K562 (cell line): ENCODE data around the gene TANGO6. TPM values are rescaled to one million over a fixed set of nuclear protein-coding genes. Genes with fewer than 3 reads are reported as not detected.

Experiments
- ATF1 ChIP-seq, 2 experiments: fragments of 450-650 bp in 1 of 2; IDR thresholded peaks; 2 replicates each; pipeline ENCODE4 v1.6.1; 2016; ENCODE audit warnings: missing compliant biosample characterization in 1 of 2, missing genetic modification characterization in 1 of 2
- CBFA2T2 ChIP-seq: fragments of 450-650 bp; conservative IDR thresholded peaks from 2 replicates; pipeline ENCODE4 v1.6.1; 2017; ENCODE audit warnings: mild to moderate bottlenecking
- DPF2 ChIP-seq: fragments of 450-650 bp; IDR thresholded peaks from 2 replicates; pipeline ENCODE4 v1.6.1; 2016
- EGR1 ChIP-seq: fragments of 450-650 bp; conservative IDR thresholded peaks from 2 replicates; pipeline ENCODE4 v1.6.1; 2017; ENCODE audit warnings: mild to moderate bottlenecking
- EP400 ChIP-seq: fragments of 450-650 bp; IDR thresholded peaks from 2 replicates; pipeline ENCODE4 v1.6.1; 2017; ENCODE audit warnings: antibody characterized with exemption, mild to moderate bottlenecking, moderate library complexity
- FOSL1 ChIP-seq: fragments of 200-800 bp; sonication (Bioruptor generic); conservative IDR thresholded peaks from 2 replicates; pipeline ENCODE4 v1.6.1; 2016; ENCODE audit warnings: missing genetic modification characterization, missing compliant biosample characterization
- GATA2 ChIP-seq: sonication (generic); formaldehyde crosslinking; IDR thresholded peaks from 2 replicates; pipeline ENCODE4 v1.4.0; 2020; ENCODE audit warnings: mild to moderate bottlenecking, missing genetic modification reagents
- JUNB ChIP-seq: fragments of 450-650 bp; formaldehyde crosslinking; conservative IDR thresholded peaks from 2 replicates; pipeline ENCODE4 v1.4.0; 2020; ENCODE audit warnings: mild to moderate bottlenecking
- KDM2B ChIP-seq: fragments of 250-450 bp; sonication (Bioruptor Pico); IDR thresholded peaks from 2 replicates; pipeline ENCODE4 v1.8.0; 2021; ENCODE audit warnings: mild to moderate bottlenecking, moderate library complexity
- L3MBTL2 ChIP-seq: fragments of 450-650 bp; IDR thresholded peaks from 2 replicates; pipeline ENCODE4 v1.6.1; 2016; ENCODE audit warnings: mild to moderate bottlenecking, moderate library complexity
- MAFF ChIP-seq: IDR thresholded peaks from 2 replicates; pipeline ENCODE4 v1.6.1; 2012; ENCODE audit warnings: low read length, improper control_type of control experiment
- MAFG ChIP-seq: fragments of 450-650 bp; conservative IDR thresholded peaks from 2 replicates; pipeline ENCODE4 v1.6.1; 2016; ENCODE audit warnings: missing genetic modification characterization, missing compliant biosample characterization
- NCOA2 ChIP-seq, 2 experiments: fragments of 450-650 bp; IDR thresholded peaks; 2 replicates each; pipeline ENCODE4 v1.6.1; 2018; ENCODE audit warnings: mild to moderate bottlenecking in 2 of 2, moderate library complexity in 1 of 2; ENCODE audit not compliant: partially characterized antibody in 2 of 2
- PHB2 ChIP-seq: fragments of 450-650 bp; IDR thresholded peaks from 2 replicates; pipeline ENCODE4 v1.6.1; 2017; ENCODE audit warnings: low read depth
- POLR3G ChIP-seq: IDR thresholded peaks from 2 replicates; pipeline ENCODE4 v1.6.1; 2011; ENCODE audit not compliant: insufficient read length, insufficient replicate concordance; ENCODE audit errors: extremely low read depth
- RAD21 ChIP-seq, 2 experiments: fragments of 250-450 bp in 1 of 2; fragments of 450-650 bp in 1 of 2; sonication (Bioruptor Pico) in 1 of 2; formaldehyde crosslinking in 1 of 2; IDR thresholded peaks in 1 of 2; conservative IDR thresholded peaks in 1 of 2; 2 replicates each; pipeline versions ENCODE4 v1.4.0 to v1.8.0; 2020 to 2022; ENCODE audit warnings: mild to moderate bottlenecking in 2 of 2, moderate library complexity in 1 of 2
- SMARCC2 ChIP-seq: fragments of 450-650 bp; IDR thresholded peaks from 2 replicates; pipeline ENCODE4 v1.6.1; 2017; ENCODE audit warnings: antibody characterized with exemption, moderate library complexity, mild to moderate bottlenecking, low read depth
- SMARCE1 ChIP-seq: fragments of 450-650 bp; IDR thresholded peaks from 2 replicates; pipeline ENCODE4 v1.7.1; 2016; ENCODE audit warnings: mild to moderate bottlenecking
- SREBF1 ChIP-seq: fragments of 150-350 bp; IDR thresholded peaks from 2 replicates; pipeline ENCODE4 v1.6.1; 2014; ENCODE audit warnings: antibody characterized with exemption, low read depth, low read length, borderline replicate concordance
- TBL1XR1 ChIP-seq, 2 experiments: IDR thresholded peaks; 2 replicates each; pipeline ENCODE4 v1.6.1; 2012; ENCODE audit warnings: improper control_type of control experiment in 2 of 2, low read length in 2 of 2, mild to moderate bottlenecking in 1 of 2
- ZC3H11A ChIP-seq: IDR thresholded peaks from 2 replicates; pipeline ENCODE4 v1.6.1; 2012; ENCODE audit warnings: low read depth, low read length, improper control_type of control experiment
- ZNF253 ChIP-seq: fragments of 250-450 bp; sonication (Bioruptor Pico); conservative IDR thresholded peaks from 2 replicates; pipeline ENCODE4 v1.6.1; 2021; ENCODE audit warnings: mild to moderate bottlenecking
- ZNF3 ChIP-seq: fragments of 250-450 bp; sonication (Bioruptor Pico); IDR thresholded peaks from 2 replicates; pipeline ENCODE4 v1.5.0; 2021; ENCODE audit warnings: mild to moderate bottlenecking, moderate library complexity
- polyA plus RNA-seq, 8 experiments: library from polyadenylated mRNA; depleted of rRNA in 4 of 8; stranded (reverse) in 5 of 8; unstranded in 3 of 8; fragments of >200 nt; fragmentation: Nextera tagmentation in 2 of 8; fragmentation: Illumina TruSeq in 1 of 8; extraction: Ambion mirVana in 2 of 8; extraction: Trizol in 1 of 8; gene quantifications; 2 replicates each; pipeline versions ENCODE4 v1.2.1 to v1.2.3, GENCODE V29; 2011 to 2014; ENCODE audit warnings: inconsistent platforms in 1 of 8, missing spikeins in 1 of 8
- total RNA-seq, 7 experiments: library from RNA; depleted of rRNA in 6 of 7; stranded (reverse); fragments of >200 nt in 6 of 7; fragmentation: Illumina TruSeq in 2 of 7; extraction: Trizol in 2 of 7; gene quantifications; 2 replicates each; pipeline versions ENCODE4 v1.2.1 to v1.2.3, GENCODE V29; 2011 to 2021; ENCODE audit warnings: low replicate concordance in 1 of 7
- TF ChIP-seq, protein P1 (sequence below): fragments of 250-450 bp; sonication (Bioruptor Pico); IDR thresholded peaks from 2 replicates; pipeline ENCODE4 v1.8.0; 2021; ENCODE audit warnings: borderline replicate concordance, mild to moderate bottlenecking, moderate library complexity; ENCODE audit not compliant: poor library complexity, severe bottlenecking
- TF ChIP-seq, protein P2 (sequence below), 3 experiments: fragments of 200-800 bp in 1 of 3; fragments of 250-450 bp in 1 of 3; fragments of 450-650 bp in 1 of 3; sonication (Bioruptor Pico) in 1 of 3; sonication (Bioruptor generic) in 1 of 3; formaldehyde crosslinking in 1 of 3; IDR thresholded peaks; 2 replicates each; pipeline versions ENCODE4 v1.6.1 to v1.8.0; 2016 to 2022; ENCODE audit warnings: mild to moderate bottlenecking in 2 of 3, missing genetic modification characterization in 2 of 3, missing compliant biosample characterization in 1 of 3, moderate library complexity in 1 of 3

Gene TANGO6
- total and polyA plus RNA-seq, 9 of the 15 experiments (the other 6 are each of a cell fraction or from before 2014, with no cell fraction given) = 1.6 to 15.2 (median 9.6) TPM

DNA sequence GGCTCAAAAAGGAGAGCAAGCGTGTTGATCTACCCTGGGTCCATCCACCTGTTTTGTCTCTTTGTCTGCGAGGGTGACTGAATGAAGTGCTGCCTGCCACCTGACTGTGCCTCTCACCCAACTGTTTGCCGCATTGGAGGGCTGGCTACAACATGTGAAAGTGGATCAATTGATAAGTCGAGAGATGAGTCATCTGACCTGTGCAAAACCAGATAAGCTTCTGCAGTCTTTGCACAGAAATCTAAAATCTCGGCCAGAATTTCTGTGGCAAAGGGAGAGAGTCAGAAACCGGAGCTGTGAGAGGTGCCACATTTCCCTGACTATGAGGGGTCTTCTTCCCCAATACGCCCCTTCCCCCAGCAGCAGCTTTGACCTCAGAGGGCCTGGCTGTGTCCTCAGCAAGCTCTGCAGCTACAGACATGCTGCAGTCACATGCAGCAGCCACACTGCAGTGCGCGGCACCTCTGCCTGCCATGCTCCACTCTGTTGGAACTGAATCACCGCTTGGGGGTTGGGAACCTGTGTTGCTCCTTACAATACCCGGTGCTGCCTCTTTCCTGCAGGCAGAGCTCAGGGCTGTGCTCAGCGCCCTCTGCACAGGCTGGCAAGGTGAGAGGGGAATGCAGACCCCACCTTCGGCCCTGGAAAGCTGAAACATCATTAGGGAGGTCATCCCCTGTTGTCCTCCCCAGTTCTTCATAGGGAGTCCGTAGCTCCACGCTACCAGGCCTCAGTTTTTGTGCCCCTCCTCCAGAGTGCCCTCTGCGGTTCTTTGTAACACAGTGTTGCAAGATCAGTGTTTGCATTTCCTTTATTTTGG is 246.0 kb downstream of the TANGO6 start (continued):
- TF ChIP-seq FOSL1 (peak; percentile 98), MAFF (peak; percentile 16; the same call in 1 of the 2 replicates), SREBF1 (no peak), ZNF3 (CRISPR knock-in tag) (no peak), SMARCE1 (peak; percentile 95), JUNB (CRISPR knock-in tag) (peak; percentile 31; the same call in 1 of the 2 replicates), RAD21 (CRISPR knock-in tag; conservative IDR thresholded peaks at IDR 0.05 in 1 of 2, IDR thresholded peaks at IDR 0.05 in 1 of 2) (no peak), PHB2 (no peak), GATA2 (no peak; the same call in 1 of the 2 replicates), ATF1 (CRISPR knock-in tag; IDR thresholded peaks at IDR 0.05) (no peak), ATF1 (tag; IDR thresholded peaks at IDR 0.05) (no peak), MAFG (tag) (0 out of 2 replicates have a peak, but pooled peaks have one; percentile 19), KDM2B (CRISPR knock-in tag) (no peak), CBFA2T2 (peak; percentile 81), ZNF253 (CRISPR knock-in tag) (no peak), DPF2 (peak; percentile 90), SMARCC2 (peak; percentile 73; the same call in 1 of the 2 replicates), TBL1XR1 (IDR thresholded peaks at IDR 0.05; ENCODE audit: low read length in 2 of 2) (0 out of 4 replicates have a peak, but pooled peaks of 1 of the 2 experiments have one; percentile 23), EP400 (no peak), ZC3H11A (no peak), POLR3G (no peak), L3MBTL2 (0 out of 2 replicates have a peak, but pooled peaks have one; percentile 17), NCOA2 (IDR thresholded peaks at IDR 0.05; ENCODE audit: partially characterized antibody in 2 of 2) (no peak), EGR1 (no peak)
- TF ChIP-seq, protein P1, sequence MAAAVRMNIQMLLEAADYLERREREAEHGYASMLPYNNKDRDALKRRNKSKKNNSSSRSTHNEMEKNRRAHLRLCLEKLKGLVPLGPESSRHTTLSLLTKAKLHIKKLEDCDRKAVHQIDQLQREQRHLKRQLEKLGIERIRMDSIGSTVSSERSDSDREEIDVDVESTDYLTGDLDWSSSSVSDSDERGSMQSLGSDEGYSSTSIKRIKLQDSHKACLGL (CRISPR knock-in tag) = no peak
- TF ChIP-seq, protein P2, sequence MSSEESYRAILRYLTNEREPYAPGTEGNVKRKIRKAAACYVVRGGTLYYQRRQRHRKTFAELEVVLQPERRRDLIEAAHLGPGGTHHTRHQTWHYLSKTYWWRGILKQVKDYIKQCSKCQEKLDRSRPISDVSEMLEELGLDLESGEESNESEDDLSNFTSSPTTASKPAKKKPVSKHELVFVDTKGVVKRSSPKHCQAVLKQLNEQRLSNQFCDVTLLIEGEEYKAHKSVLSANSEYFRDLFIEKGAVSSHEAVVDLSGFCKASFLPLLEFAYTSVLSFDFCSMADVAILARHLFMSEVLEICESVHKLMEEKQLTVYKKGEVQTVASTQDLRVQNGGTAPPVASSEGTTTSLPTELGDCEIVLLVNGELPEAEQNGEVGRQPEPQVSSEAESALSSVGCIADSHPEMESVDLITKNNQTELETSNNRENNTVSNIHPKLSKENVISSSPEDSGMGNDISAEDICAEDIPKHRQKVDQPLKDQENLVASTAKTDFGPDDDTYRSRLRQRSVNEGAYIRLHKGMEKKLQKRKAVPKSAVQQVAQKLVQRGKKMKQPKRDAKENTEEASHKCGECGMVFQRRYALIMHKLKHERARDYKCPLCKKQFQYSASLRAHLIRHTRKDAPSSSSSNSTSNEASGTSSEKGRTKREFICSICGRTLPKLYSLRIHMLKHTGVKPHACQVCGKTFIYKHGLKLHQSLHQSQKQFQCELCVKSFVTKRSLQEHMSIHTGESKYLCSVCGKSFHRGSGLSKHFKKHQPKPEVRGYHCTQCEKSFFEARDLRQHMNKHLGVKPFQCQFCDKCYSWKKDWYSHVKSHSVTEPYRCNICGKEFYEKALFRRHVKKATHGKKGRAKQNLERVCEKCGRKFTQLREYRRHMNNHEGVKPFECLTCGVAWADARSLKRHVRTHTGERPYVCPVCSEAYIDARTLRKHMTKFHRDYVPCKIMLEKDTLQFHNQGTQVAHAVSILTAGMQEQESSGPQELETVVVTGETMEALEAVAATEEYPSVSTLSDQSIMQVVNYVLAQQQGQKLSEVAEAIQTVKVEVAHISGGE (CRISPR knock-in tag; IDR thresholded peaks at IDR 0.05) = 0 out of 6 replicates have a peak, but pooled peaks of 1 of the 3 experiments have one; percentile 24
